ENCODE results near the gene NFE2L1. TPM values are rescaled to one million over a fixed set of nuclear protein-coding genes. Genes with fewer than 3 reads are reported as not detected.

NFE2L1 gene
- total and polyA plus RNA-seq, 12 donors = 62.0 to 432 (median 245) TPM

- H3K4me3 ChIP-seq = no peak overlapping the region
- peaks cover 0 to 39% of the 10 kb centered on the region in 2 donors for H3K4me1 ChIP-seq (replicated peaks in 1 of 2)
- H3K27ac ChIP-seq = no peak overlapping the region
- intact Hi-C loops (cut with DNase I) = no loop called here
- no peaks in the 10 kb centered on the region for H3K36me3 ChIP-seq (replicated peaks in 1 of 2)
- TF ChIP-seq POLR2A (IDR thresholded peaks at IDR 0.05) (no peak), CTCF (IDR thresholded peaks at IDR 0.05) (no peak)
- H3K27me3 ChIP-seq = no peaks in the 10 kb centered on the region
- DNase-seq = no peak
- no peaks in the 10 kb centered on the region for H3K9me3 ChIP-seq (replicated peaks in 1 of 3)
- WGBS, 4 donors = 82 to 91% (median 85%) methylated on average over 7 of the region's 7 CpGs
Measured at GRCh38 chr17:48104440-48104839, 56.3 kb downstream of the NFE2L1 start.

GRCh38 chr17:48106802-48107136, 58.6 kb downstream of the NFE2L1 start:
- peak overlapping the region; percentile 85 to 91 (median 88) for H3K27ac ChIP-seq
- intact Hi-C loops (cut with DNase I) = no loop called here
- WGBS, 4 donors = 32 to 41% (median 36%) methylated on average over 13 of the region's 13 CpGs

GRCh38 chr17:48107137-48108055, 59.2 kb downstream of the NFE2L1 start, which contains the start of gene SNX11:
SNX11 (plus strand) TSS chr17:48107766; CDS start chr17:48112044, 4,278 bp downstream.
- H3K4me1 ChIP-seq (replicated peaks in 1 of 2) = peaks cover 0 to 33% of the 10 kb centered on the region in 2 donors
- intact Hi-C loops (cut with DNase I) = no loop called here

More at GRCh38 chr17:48106802-48107136, 58.6 kb downstream of the NFE2L1 start:
- peaks cover 0 to 35% of the 10 kb centered on the region in 2 donors for H3K4me1 ChIP-seq (replicated peaks in 1 of 2)
- no peak for DNase-seq
- no peaks in the 10 kb centered on the region for H3K36me3 ChIP-seq (replicated peaks in 1 of 2)
- no peaks in the 10 kb centered on the region for H3K27me3 ChIP-seq
- no peaks in the 10 kb centered on the region for H3K9me3 ChIP-seq (replicated peaks in 1 of 3)
- H3K4me3 ChIP-seq = peak overlapping the region; percentile 57 to 63 (median 60)
- no peak for TF ChIP-seq POLR2A (IDR thresholded peaks at IDR 0.05)
- TF ChIP-seq CTCF (IDR thresholded peaks at IDR 0.05) = no peak

More at GRCh38 chr17:48107137-48108055, 59.2 kb downstream of the NFE2L1 start, which contains the start of gene SNX11:
- DNase-seq = peak; percentile 82 to 94 (median 91)
- no peaks in the 10 kb centered on the region for H3K27me3 ChIP-seq
- TF ChIP-seq CTCF (IDR thresholded peaks at IDR 0.05) (peak in 1 of 6 experiments; percentile 4), POLR2A (IDR thresholded peaks at IDR 0.05) (peak; percentile 51 to 86)
- H3K27ac ChIP-seq = peak within 1 kb of the TSS; percentile 85 to 91 (median 88)
- H3K4me3 ChIP-seq = peak within 1 kb of the TSS; percentile 57 to 63 (median 60)
- H3K9me3 ChIP-seq (replicated peaks in 1 of 3) = no peaks in the 10 kb centered on the region
- no peaks in the 10 kb centered on the region for H3K36me3 ChIP-seq (replicated peaks in 1 of 2)
- WGBS, 4 donors = 0% methylated on average over 18 to 64 of the region's 64 CpGs
